Activated CD4-positive, alpha-beta T cell treated with anti-CD3 and anti-CD28 coated beads, Interleukin-2, amount 10 ng/mL, durations not matched to agents 24 days and 14 days (primary cell): Measurements from ENCODE around the gene WDFY4. TPM values are rescaled to one million over a fixed set of nuclear protein-coding genes. Genes with fewer than 3 reads are reported as not detected.

Experiments
- DNase-seq: peaks from one replicate; pipeline ENCODE4 v3.0.0; 2022
- H3K27ac Mint-ChIP-seq: one replicate; pipeline ENCODE4 v1.8.0; 2022; ENCODE audit warnings: mild to moderate bottlenecking, mixed read lengths
- H3K27me3 Mint-ChIP-seq: one replicate; pipeline ENCODE4 v1.8.0; 2022; ENCODE audit warnings: mixed read lengths
- H3K36me3 Mint-ChIP-seq: one replicate; pipeline ENCODE4 v1.8.0; 2022; ENCODE audit warnings: low read depth, mild to moderate bottlenecking, mixed read lengths
- H3K4me1 Mint-ChIP-seq: one replicate; pipeline ENCODE4 v1.8.0; 2021; ENCODE audit warnings: mixed read lengths
- H3K4me3 Mint-ChIP-seq: one replicate; pipeline ENCODE4 v1.8.0; 2022; ENCODE audit warnings: mild to moderate bottlenecking, moderate library complexity, mixed read lengths
- H3K9me3 Mint-ChIP-seq: one replicate; pipeline ENCODE4 v1.8.0; 2021; ENCODE audit warnings: mixed read lengths
- intact Hi-C: fragments of 100-400 bp; cut with micrococcal nuclease; formaldehyde crosslinking; loops from one replicate; pipeline ENCODE4 v1.15.1; 2023
- total RNA-seq: library from RNA; stranded (reverse); gene quantifications from 2 replicates; pipeline ENCODE4 v1.2.3, GENCODE V29; 2022

Gene WDFY4
- total RNA-seq, 1 donor from 2014 or later: 0.05 TPM

- Mint-ChIP-seq H3K9me3 (no peaks in the 10 kb centered on the region), H3K27me3 (no peaks in the 10 kb centered on the region), H3K36me3 (no peaks in the 10 kb centered on the region), H3K4me1 (no peaks in the 10 kb centered on the region), H3K4me3 (no peak overlapping the region), H3K27ac (no peak overlapping the region)
- intact Hi-C loops: no loop called here
- peak; percentile 38 for DNase-seq
These were observed 16.6 kb upstream of the WDFY4 start for GRCh38 chr10:48667960-48668590.

GRCh38 chr10:48670978-48671913, 13.4 kb upstream of the WDFY4 start:
- Mint-ChIP-seq H3K4me3 (no peak overlapping the region), H3K27me3 (no peaks in the 10 kb centered on the region), H3K27ac (no peak overlapping the region), H3K9me3 (no peaks in the 10 kb centered on the region), H3K4me1 (no peaks in the 10 kb centered on the region), H3K36me3 (no peaks in the 10 kb centered on the region)
- peak; percentile 33 for DNase-seq
- intact Hi-C loops: no loop called here

- no peaks in the 10 kb centered on the region for H3K4me1 Mint-ChIP-seq
- no peak overlapping the region for H3K27ac Mint-ChIP-seq
- H3K36me3 Mint-ChIP-seq: no peaks in the 10 kb centered on the region
- H3K4me3 Mint-ChIP-seq: no peak overlapping the region
- no peaks in the 10 kb centered on the region for H3K27me3 Mint-ChIP-seq
- no peaks in the 10 kb centered on the region for H3K9me3 Mint-ChIP-seq
- intact Hi-C loops: no loop called here
- DNase-seq: peak; percentile 45
These were observed 12.6 kb upstream of the WDFY4 start for GRCh38 chr10:48671914-48672595.

GRCh38 chr10:48672596-48673265, 11.9 kb upstream of the WDFY4 start:
- DNase-seq: peak; percentile 38
- intact Hi-C loops: no loop called here
- Mint-ChIP-seq H3K9me3 (no peaks in the 10 kb centered on the region), H3K4me1 (no peaks in the 10 kb centered on the region), H3K36me3 (no peaks in the 10 kb centered on the region), H3K4me3 (no peak overlapping the region), H3K27me3 (no peaks in the 10 kb centered on the region), H3K27ac (no peak overlapping the region)

- Mint-ChIP-seq H3K9me3 (no peaks in the 10 kb centered on the region), H3K27me3 (no peaks in the 10 kb centered on the region)
These were observed 7.0 kb upstream of the WDFY4 start for GRCh38 chr10:48677625-48678024.

GRCh38 chr10:48678041-48678440, 6.6 kb upstream of the WDFY4 start:
- H3K4me1 Mint-ChIP-seq: no peaks in the 10 kb centered on the region
- intact Hi-C loops: no loop called here
- no peaks in the 10 kb centered on the region for H3K9me3 Mint-ChIP-seq
- H3K4me3 Mint-ChIP-seq: no peak overlapping the region
- no peaks in the 10 kb centered on the region for H3K27me3 Mint-ChIP-seq
- no peaks in the 10 kb centered on the region for H3K36me3 Mint-ChIP-seq
- no peak overlapping the region for H3K27ac Mint-ChIP-seq
- peak; percentile 38 for DNase-seq

More at GRCh38 chr10:48677625-48678024, 7.0 kb upstream of the WDFY4 start:
- Mint-ChIP-seq H3K4me3 (no peak overlapping the region), H3K36me3 (no peaks in the 10 kb centered on the region), H3K27ac (no peak overlapping the region), H3K4me1 (no peaks in the 10 kb centered on the region)
- intact Hi-C loops: no loop called here
- no peak for DNase-seq

GRCh38 chr10:48681740-48682139, 2.9 kb upstream of the WDFY4 start:
- H3K4me3 Mint-ChIP-seq: no peak overlapping the region
- intact Hi-C loops: no loop called here
- H3K4me1 Mint-ChIP-seq: no peaks in the 10 kb centered on the region
- H3K27me3 Mint-ChIP-seq: peaks cover 1% of the 10 kb centered on the region
- no peak overlapping the region for H3K27ac Mint-ChIP-seq
- DNase-seq: peak; percentile 38
- H3K9me3 Mint-ChIP-seq: no peaks in the 10 kb centered on the region
- no peaks in the 10 kb centered on the region for H3K36me3 Mint-ChIP-seq

- no peaks in the 10 kb centered on the region for H3K4me1 Mint-ChIP-seq
- H3K27me3 Mint-ChIP-seq: peaks cover 1% of the 10 kb centered on the region
- H3K9me3 Mint-ChIP-seq: no peaks in the 10 kb centered on the region
- no peaks in the 10 kb centered on the region for H3K36me3 Mint-ChIP-seq
- DNase-seq: peak; percentile 15
- no peak overlapping the region for H3K27ac Mint-ChIP-seq
- intact Hi-C loops: no loop called here
- no peak overlapping the region for H3K4me3 Mint-ChIP-seq
These were observed 2.4 kb upstream of the WDFY4 start for GRCh38 chr10:48682265-48682664.

GRCh38 chr10:48683424-48683823, 1.2 kb upstream of the WDFY4 start:
- H3K9me3 Mint-ChIP-seq: no peaks in the 10 kb centered on the region
- H3K36me3 Mint-ChIP-seq: no peaks in the 10 kb centered on the region
- H3K27me3 Mint-ChIP-seq: peaks cover 1% of the 10 kb centered on the region
- no peak overlapping the region for H3K27ac Mint-ChIP-seq
- peak; percentile 15 for DNase-seq
- H3K4me1 Mint-ChIP-seq: no peaks in the 10 kb centered on the region
- H3K4me3 Mint-ChIP-seq: no peak overlapping the region
- intact Hi-C loops: no loop called here

- Mint-ChIP-seq H3K4me1 (no peaks in the 10 kb centered on the region), H3K4me3 (no peak overlapping the region)
These were observed 805 bp upstream of the WDFY4 start for GRCh38 chr10:48683868-48684267.

GRCh38 chr10:48684463-48684791, 246 bp upstream of the WDFY4 start:
- peaks cover 5% of the 10 kb centered on the region for H3K27me3 Mint-ChIP-seq
- intact Hi-C loops: no loop called here
- H3K27ac Mint-ChIP-seq: no peak overlapping the region
- H3K9me3 Mint-ChIP-seq: no peaks in the 10 kb centered on the region
- H3K4me1 Mint-ChIP-seq: no peaks in the 10 kb centered on the region
- peak; percentile 30 for DNase-seq
- H3K36me3 Mint-ChIP-seq: no peaks in the 10 kb centered on the region
- H3K4me3 Mint-ChIP-seq: no peak overlapping the region

More at GRCh38 chr10:48683868-48684267, 805 bp upstream of the WDFY4 start:
- DNase-seq: peak; percentile 6
- intact Hi-C loops: no loop called here
- H3K27ac Mint-ChIP-seq: no peak overlapping the region
- peaks cover 5% of the 10 kb centered on the region for H3K27me3 Mint-ChIP-seq
- H3K36me3 Mint-ChIP-seq: no peaks in the 10 kb centered on the region
- no peaks in the 10 kb centered on the region for H3K9me3 Mint-ChIP-seq

- no peak overlapping the region for H3K4me3 Mint-ChIP-seq
- peaks cover 5% of the 10 kb centered on the region for H3K27me3 Mint-ChIP-seq
- H3K36me3 Mint-ChIP-seq: no peaks in the 10 kb centered on the region
- H3K4me1 Mint-ChIP-seq: no peaks in the 10 kb centered on the region
- no peaks in the 10 kb centered on the region for H3K9me3 Mint-ChIP-seq
- intact Hi-C loops: no loop called here
- no peak overlapping the region for H3K27ac Mint-ChIP-seq
- DNase-seq: no peak
These were observed 1.1 kb downstream of the WDFY4 start for GRCh38 chr10:48685731-48686130.

- DNase-seq: no peak
- no peaks in the 10 kb centered on the region for H3K9me3 Mint-ChIP-seq
- H3K36me3 Mint-ChIP-seq: no peaks in the 10 kb centered on the region
- H3K27ac Mint-ChIP-seq: no peak overlapping the region
- no peaks in the 10 kb centered on the region for H3K4me1 Mint-ChIP-seq
- H3K4me3 Mint-ChIP-seq: no peak overlapping the region
- peaks cover 3% of the 10 kb centered on the region for H3K27me3 Mint-ChIP-seq
- intact Hi-C loops: no loop called here
These were observed 6.4 kb downstream of the WDFY4 start for GRCh38 chr10:48690791-48691660.
